ENCODE results near the gene LASP1.
A peak's percentile ranks its signal among the peaks of the same experiment; 100 is the strongest.
"Not testable (repeated sequence)": the region's sequence is repeated elsewhere in the genome, so short reads cannot be mapped to it uniquely, and the experiment has no call there.

The LASP1 gene

DNA sequence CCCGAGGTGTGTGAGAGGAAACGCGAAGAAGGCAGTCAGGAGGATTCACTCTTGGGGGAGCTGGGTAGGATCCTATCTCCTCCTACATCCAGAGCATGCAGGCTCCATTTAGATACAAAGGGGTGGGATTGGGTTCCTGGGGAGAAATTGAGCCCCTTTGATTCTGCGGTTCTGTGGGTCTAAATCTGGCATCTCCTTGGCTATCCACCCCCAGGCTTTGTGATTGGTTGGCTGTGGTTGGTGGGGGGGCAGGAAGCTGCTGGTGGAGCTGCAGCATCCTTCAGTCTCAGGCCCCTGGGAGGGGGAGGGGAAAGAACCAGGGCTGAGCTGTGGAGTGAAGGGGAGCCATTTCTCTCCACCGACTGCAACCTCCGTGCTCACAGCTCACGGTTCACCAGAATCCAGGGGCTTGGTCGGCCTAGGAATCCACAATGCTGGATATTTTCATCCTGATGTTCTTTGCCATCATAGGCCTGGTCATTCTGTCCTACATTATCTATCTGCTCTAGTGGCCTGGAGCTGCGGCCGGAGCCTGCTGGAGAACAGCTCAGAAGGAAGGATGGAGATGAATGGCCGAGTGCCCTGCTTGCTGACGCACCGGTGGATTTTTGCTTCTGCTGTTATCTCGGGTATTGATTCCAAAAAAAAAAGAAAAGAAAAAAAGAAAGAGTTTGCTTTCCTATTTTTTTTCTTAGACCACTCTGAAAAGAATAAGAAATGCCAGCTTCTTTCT is 55.6 kb downstream of the LASP1 start, which contains the start of gene LASP1NB:
TSS of gene LASP1NB (plus strand) at position 352 of the 733 bp plus-strand sequence.
- DNase-seq (ENCODE audit: low read depth in 3 of 3), result peak in 1 of 3 donors; percentile 30

DNA sequence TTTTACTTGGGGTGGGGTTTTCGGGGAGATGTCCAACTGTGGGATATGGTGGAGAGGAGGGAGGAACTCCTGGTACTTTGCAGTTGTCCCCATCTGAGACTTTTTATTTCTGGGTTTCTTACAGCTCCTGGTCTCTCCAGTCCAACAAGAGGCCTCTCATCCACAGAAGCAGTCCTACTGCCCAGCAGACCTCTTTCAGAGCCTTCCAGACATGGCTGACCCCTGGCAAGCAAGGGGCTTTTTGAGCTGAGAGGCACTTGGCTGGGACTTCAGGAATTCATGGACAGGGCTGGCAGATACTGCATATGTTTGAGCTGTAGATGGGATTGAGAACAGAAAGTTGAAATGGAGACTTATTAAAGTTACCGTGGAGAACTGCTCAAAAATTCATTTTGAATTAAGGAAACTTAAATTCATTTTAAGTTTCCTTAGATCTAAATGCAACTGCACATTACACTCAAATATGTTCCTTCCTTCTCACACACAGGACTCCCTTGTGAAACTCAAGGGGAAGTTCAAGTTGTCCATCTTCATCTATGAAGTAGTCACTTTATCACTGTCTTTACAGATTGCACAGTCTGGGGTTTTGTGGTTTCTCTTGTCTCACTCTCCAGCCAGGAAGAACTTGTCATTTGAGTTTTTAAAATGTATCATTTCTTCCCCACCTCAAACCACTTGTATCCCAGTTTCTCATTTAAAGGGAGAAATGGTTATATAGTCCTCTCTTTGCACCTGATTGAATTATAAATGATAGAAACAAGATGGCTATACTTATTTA is 56.6 kb downstream of the LASP1 start:
- no peak for DNase-seq (ENCODE audit: low read depth in 3 of 3)

DNA sequence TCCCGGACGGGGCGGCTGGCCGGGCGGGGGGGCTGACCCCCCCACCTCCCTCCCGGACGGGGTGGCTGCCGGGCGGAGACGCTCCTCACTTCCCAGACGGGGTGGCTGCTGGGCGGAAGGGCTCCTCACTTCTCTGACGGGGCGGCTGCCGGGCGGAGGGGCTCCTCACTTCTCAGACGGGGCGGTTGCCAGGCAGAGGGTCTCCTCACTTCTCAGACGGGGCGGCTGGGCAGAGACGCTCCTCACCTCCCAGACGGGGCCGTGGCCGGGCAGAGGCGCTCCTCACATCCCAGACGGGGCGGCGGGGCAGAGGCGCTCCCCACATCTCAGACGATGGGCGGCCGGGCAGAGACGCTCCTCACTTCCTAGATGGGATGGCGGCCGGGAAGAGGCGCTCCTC is 60.9 kb downstream of the LASP1 start:
- DNase-seq (ENCODE audit: low read depth in 3 of 3), result not testable (repeated sequence)

DNA sequence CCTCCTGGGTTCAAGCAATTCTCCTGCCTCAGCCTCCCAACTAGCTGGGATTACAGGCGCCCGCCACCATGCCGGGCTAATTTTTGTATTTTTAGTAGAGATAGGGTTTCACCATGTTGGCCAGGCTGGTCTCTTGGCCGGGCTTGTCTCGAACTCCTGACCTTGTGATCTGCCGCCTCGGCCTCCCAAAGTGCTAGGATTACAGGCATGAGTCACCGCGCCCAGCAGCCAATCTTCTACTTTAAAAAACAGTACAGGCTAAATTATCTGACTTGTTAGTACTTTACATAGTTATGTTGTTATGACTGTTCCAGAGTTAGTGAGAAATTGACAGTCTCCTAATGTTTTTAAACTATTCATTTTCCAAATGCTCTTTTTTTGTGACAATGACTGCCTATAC is 64.1 kb downstream of the LASP1 start:
- not testable (repeated sequence) for DNase-seq (ENCODE audit: low read depth in 3 of 3)

DNA sequence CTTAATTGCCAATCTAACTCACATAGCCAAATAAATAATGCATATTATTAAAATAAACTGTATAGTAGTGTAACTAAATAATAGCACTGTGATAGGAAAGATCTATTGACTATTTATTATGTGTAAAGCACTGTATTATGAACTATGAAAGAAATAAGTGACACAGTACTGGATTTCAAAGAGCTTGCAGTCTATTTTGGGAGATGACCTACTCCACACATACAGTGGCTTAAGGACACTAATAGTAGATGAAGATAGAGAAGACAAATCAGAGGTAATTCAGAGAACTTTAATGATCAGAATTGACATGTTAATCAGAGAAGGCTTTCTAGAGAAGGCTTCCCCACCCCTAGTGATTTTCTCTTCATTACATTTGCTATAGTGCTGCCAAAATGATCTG is 70.1 kb downstream of the LASP1 start:
- DNase-seq (ENCODE audit: low read depth in 3 of 3), result no peak

DNA sequence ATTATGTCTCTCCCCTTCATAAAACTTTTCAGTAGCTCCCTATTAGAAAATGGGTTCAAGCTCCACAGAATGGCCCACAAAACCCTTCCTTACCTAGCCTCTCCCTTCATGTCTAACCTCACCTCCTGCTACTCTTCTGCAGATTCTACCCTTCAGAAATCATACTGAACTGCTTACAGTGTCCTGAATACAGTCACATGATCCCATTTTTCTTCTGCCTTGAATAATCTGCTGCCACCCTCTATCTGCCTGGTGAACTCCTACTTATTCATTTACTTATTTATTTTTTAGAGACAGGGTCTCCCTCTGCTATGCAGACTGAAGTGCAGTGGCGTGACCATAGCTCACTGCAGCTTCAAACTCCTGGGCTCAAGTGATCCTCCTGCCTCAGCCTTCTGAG is 70.5 kb downstream of the LASP1 start:
- no peak for DNase-seq (ENCODE audit: low read depth in 3 of 3)

DNA sequence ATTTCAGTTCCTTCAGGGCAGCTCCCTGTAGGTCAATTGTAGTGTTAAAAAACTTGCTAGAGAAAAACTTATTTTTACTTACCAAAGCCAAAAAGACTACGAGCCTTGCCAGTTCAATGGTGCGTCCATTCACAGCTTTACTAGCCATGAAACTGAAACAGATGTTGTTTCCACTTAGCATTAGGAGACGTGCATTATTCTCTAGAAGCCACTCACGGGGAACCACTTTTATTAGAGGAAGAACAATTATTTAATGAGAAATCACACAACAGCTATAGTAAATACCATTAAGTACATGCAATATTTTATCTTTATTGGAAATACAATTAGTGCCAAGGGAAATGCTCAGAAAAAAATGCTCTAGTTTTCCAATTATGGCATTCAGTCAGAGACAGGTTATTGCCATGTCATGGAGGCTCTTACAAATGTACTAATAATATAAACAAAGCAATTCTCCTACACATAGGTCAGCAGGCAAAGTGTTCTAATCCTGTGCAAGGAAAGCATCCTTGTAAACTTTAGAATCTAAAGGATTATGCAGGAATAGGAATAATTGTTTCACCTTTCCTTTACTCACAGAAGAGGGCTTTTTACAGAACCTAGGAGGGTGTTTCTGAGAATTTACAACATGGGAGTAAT is 73.0 kb downstream of the LASP1 start:
- no peak for DNase-seq (ENCODE audit: low read depth in 3 of 3)

DNA sequence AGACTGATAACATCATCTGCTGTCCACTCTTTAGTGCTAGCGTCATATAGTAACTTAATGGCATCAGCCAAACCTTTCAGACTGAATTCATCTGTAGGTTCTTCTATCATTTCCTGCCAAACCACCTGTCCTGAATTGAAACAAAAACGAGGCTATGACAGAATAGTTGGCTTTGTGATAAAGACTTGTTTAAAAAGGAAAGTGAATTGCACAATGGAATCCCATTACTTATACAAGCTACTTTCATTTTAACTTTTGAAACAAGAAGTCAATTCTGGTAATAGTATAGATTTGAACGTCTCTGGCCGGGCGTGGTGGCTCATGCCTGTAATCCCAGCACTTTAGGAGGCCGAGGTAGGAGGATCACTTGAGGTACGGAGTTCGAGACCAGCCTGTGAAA is 73.7 kb downstream of the LASP1 start:
- peak in 1 of 3 donors; percentile 12 for DNase-seq (ENCODE audit: low read depth in 3 of 3)

DNA sequence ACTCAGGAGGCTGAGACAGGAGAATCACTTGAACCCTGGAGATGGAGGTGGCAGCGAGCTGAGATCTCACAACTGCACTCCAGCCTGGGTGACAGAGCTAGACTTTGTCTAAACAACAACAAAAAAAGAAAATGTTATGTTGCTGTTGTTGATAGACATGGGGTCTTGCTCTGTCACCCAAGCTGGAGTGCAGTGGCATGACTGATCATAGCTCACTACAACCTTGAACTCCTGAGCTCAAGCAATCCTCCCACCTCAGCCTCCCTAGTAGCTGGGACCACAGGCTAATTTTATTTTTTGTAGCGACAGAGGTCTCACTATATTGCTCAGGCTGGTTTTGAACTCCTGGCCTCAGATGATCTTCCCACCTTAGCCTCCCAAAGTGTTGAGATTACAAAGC is 77.3 kb downstream of the LASP1 start:
- no peak for DNase-seq (ENCODE audit: low read depth in 3 of 3)

DNA sequence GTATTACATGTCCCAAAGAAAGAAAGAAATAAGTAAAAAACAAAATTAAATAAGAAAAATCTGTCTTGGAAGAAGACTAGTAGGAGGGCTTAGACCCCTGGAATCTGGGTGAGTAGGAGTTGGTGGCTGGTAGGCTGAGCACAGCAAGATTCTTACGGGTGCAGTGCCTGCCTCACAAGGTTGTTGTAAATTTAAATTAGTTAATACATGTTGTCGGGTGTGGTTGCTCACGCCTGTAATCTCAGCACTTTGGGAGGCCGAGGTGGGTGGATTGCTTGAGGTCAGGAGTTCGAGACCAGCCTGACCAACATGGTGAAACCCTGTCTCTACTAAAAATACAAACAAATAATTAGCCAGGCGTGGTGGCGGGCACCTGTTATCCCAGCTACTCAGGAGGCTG is 83.9 kb downstream of the LASP1 start:
- DNase-seq (ENCODE audit: low read depth in 3 of 3), result not testable (repeated sequence)

DNA sequence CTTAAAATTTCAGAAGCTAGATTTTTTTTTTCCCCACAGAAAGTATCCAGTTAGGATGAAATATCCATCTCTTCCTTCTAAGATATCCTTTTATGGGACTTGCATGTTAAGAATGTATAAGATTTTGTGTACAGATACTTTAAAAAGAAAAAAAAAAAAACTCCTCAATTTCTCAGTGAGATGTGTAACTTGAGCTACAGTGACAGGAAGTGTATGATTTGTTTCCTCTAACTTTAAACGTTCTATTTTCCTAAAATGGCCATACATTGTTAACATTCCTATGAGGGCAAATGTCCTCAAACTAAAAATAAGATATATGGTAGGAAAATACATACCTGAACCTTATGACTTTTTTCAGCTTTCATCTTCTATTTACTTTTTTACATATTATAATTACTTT is 88.5 kb downstream of the LASP1 start:
- no peak for DNase-seq (ENCODE audit: low read depth in 3 of 3)

DNA sequence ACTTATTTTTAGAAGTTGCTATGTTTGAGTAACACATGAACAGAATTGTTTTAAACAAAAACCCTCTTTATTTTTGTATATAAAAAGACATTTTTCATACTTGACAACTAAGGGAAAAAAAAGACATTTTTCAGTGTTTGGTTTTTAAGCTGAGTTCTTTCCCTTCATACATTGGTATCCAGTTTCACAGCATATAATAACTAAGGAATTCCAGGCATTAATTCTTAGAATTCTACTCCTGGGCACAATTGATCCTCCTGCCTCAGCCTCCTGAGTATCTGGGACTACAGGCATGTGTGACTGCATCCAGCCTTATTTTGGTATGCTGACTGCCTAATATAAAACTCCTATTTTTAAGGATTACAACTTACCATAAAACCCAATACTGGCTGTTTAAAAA is 88.9 kb downstream of the LASP1 start:
- no peak for DNase-seq (ENCODE audit: low read depth in 3 of 3)

DNA sequence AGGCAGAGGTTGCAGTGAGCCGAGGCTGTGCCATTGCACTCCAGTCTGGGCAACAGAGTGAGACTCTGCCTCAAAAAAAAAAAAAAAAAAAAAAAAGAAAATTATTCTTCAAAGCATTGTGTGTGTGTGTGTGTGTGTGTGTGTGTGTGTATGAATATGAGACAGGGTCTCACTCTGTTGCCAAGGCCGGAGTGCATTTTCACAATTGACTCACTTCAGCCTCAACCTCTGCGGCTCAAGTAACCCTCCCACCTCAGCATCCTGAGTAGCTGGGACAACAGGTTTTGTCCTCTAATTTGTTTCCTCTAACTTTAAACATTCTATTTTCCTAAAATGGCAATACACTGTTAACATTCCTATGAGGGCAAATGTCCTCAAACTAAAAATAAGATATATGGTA is 89.7 kb downstream of the LASP1 start:
- DNase-seq (ENCODE audit: low read depth in 3 of 3), result no peak

DNA sequence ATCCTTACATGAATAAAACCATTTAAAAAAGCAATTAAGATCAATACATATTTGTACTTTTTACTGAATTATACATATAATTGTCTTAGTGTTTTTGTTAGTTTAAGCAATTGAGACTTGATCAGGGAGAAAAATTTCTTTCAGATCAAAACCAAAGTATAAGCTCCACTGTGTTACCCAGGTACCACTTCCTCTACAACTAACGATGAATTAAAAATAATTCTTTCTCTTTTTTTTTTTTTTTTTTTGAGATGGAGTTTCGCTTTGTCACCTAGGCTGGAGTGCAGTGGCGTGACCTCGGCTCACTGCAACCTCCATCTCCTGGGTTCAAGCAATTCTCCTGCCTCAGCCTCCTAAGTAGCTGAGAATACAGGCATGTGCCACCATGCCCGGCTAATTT is 90.5 kb downstream of the LASP1 start:
- no peak for DNase-seq (ENCODE audit: low read depth in 3 of 3)

DNA sequence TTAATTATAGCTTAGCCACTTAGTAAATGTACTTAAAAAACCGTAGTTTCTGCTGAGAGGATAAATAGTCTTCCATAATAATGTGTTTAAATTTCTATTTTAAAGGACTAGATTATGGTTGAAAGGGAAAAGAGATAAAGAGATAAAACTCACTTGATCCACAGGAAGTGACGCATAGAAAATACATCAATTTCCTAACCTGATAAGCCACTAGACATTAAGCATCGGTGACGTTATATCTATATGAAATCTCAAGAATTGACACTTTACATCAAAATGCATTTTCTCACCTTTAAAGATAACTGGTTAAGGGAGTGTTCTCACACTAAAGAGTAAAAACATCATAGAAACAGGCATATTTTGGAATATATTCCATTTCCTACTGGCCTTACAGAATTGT is 91.6 kb downstream of the LASP1 start:
- no peak for DNase-seq (ENCODE audit: low read depth in 3 of 3)

DNA sequence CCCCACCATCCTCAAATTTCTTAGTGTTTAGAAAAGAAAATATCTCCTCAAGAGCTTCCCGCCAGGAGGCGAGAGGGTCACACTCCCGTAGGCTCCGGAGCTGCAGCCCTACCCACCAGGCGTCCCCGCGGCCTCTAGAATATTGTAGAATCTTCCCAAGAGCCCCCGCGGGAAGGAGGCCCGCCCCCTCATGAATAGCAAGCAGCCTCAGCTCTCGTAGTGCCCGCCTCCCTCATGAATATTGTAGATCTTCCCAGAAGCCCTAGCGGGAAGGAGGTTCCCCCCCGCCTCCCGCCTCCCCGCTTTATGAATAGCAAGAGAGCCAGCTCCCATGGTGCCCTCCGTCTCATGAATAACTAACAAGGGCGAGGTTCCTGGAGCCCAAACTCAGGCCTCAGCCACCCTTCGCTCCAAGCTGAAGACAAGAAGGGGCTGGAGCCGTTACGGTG is 97.5 kb downstream of the LASP1 start, which contains the start of gene FBXO47:
TSS of gene FBXO47 (minus strand) at position 114 of the 449 bp plus-strand sequence. CDS start 4,378 bp downstream, outside the sequence.
- peak; percentile 65 to 80 (median 79) for DNase-seq (ENCODE audit: low read depth in 3 of 3)

DNA sequence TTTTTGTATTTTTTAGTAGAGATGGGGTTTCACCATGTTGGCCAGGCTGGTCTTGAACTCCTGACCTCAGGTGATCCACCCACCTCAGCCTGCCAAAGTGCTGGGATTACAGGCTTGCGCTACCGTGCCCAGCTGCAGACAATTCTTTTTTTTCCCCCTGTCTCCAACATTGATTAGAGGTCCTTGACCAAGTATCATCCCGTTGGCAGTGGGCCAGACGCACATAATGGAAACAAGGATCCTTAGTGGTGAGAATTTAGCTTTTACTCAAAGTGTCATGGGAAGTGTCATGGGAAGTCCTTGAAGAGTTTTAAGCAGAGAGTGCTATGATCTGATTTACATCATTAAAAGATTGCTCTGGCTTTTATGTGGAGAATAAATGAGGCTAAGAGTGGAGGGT is 99.4 kb downstream of the LASP1 start:
- no peak for DNase-seq (ENCODE audit: low read depth in 3 of 3)

DNA sequence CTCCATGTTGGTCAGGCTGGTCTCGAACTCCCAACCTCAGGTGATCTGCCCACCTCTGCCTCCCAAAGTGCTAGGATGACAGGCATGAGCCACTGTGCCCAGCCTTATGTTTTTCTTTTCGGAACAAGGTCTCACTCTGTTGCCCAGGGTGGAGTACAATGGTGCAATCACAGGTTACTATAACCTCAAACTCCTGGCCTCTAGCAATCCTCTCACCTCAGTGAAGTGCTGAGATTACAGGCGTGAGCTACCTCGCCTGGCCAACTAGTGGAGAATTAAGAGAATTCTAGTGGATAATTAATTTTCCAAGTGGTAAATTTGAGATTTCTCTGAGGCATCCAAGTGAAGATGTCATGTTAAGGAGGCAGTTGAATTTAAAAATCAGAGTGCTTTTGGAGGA is 100.3 kb downstream of the LASP1 start:
- DNase-seq (ENCODE audit: low read depth in 3 of 3), result no peak

DNA sequence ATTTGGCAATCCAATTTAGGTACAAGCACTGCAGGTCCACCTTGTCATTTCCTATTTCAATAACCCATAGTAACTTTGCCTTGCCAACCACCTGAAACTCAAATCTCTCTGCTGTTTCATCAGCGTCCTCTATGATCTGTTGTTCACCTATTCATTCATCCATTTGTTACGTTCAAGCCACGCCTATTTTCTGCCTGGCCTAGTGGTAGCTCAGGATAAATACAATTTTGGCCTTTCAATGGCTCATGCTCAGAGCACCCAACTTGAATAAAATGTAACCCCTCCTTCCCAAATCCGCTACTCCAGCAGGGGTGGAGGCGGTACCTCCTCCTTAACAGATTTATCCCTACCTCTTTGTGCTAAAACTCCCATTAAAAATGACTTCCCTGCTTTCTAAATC is 100.9 kb downstream of the LASP1 start:
- no peak for DNase-seq (ENCODE audit: low read depth in 3 of 3)
